ENCODE data around the gene RNASEH1.

DNA sequence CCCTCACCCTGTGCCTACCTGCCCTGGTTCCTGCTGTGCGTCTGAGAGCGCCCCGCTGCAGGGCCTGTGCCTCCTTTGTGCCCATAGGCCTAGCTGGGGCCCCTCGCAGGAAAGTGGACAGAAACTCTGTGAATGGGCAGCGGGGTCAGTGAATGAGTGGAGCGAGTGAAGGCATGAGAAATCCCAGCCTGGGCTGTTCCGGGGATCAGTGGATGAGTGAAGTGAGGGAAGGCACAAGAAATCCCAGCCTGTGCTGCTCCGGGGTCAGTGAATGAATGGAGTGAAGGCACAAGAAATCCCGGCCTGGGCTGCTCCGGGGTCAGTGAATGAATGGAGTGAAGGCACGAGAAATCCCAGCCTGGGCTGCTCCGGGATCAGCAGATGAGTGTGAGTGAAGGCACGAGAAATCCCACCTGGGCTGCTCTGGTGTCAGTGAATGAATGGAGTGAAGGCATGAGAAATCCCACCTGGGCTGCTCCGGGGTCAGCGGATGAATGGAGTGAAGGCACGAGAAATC lies 38.8 kb upstream of the RNASEH1 start:
- no peak for TF ChIP-seq EZH2phosphoT487 (IDR thresholded peaks at IDR 0.05; ENCODE audit: borderline replicate concordance, low read length)
- no peak for TF ChIP-seq CTCF (IDR thresholded peaks at IDR 0.05; ENCODE audit: low read depth, low read length, poor library complexity, severe bottlenecking)

All from DOHH2 (cell line).